Measurements from ENCODE around the gene PHF20.

The PHF20 gene

DNA sequence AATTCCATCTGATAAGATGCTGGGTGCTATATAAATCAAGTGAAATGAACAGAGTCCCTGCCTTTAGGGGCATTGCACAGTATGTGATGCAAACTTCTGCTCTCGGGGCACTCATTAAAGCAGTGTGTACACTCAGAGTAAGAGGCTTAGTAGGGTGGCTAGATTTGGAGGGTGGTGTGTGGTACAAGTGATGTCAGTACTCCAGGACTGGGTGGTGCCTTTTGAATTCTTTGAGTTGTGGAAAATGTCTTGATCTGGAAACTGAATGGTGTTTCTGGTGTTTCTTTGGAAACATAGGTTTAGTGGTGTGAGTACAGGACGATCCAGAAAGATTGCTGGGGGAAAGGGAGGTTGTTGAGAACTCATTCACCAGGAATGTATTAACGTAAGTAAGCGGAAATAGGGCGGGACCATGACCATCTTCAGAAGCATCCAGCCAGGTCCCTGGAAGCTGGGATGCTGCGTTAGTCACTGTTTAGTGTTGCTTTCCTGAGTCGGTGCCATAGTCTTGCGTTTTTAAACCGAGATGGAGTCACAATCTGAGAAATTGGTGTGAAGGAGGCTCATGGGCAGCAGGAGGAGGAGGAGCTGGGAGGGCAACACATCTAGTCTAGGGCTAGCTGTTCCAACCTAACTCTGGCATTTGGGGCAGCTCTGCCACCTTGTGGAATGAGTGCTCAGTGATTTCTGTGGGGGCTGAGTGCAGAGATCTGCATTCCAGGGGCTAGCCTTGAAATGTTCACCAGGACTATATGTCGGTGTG is 112.1 kb downstream of the PHF20 start:
- DNase-seq, result peak; percentile 100
- in situ Hi-C loops (cut with HindIII; ENCODE audit: low pct_ligation_motif_present, low sequenced_read_pairs), result loop anchor here (25.0 kb wide), 1 partner anchor 147 kb away; the partner anchor contains the start of gene RBM39
- peak overlapping the region; percentile 96 for H3K27ac ChIP-seq
- H3K36me3 ChIP-seq (replicated peaks), result no peaks in the 10 kb centered on the region
- no peaks in the 10 kb centered on the region for H3K27me3 ChIP-seq (replicated peaks)
- TF ChIP-seq, protein P1, sequence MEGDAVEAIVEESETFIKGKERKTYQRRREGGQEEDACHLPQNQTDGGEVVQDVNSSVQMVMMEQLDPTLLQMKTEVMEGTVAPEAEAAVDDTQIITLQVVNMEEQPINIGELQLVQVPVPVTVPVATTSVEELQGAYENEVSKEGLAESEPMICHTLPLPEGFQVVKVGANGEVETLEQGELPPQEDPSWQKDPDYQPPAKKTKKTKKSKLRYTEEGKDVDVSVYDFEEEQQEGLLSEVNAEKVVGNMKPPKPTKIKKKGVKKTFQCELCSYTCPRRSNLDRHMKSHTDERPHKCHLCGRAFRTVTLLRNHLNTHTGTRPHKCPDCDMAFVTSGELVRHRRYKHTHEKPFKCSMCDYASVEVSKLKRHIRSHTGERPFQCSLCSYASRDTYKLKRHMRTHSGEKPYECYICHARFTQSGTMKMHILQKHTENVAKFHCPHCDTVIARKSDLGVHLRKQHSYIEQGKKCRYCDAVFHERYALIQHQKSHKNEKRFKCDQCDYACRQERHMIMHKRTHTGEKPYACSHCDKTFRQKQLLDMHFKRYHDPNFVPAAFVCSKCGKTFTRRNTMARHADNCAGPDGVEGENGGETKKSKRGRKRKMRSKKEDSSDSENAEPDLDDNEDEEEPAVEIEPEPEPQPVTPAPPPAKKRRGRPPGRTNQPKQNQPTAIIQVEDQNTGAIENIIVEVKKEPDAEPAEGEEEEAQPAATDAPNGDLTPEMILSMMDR (IDR thresholded peaks at IDR 0.05; ENCODE audit: low read depth, low read length, missing control alignments), result peak; percentile 81
- peak overlapping the region; percentile 31 for H3K4me3 ChIP-seq (ENCODE audit: low read depth, low read length)

DNA sequence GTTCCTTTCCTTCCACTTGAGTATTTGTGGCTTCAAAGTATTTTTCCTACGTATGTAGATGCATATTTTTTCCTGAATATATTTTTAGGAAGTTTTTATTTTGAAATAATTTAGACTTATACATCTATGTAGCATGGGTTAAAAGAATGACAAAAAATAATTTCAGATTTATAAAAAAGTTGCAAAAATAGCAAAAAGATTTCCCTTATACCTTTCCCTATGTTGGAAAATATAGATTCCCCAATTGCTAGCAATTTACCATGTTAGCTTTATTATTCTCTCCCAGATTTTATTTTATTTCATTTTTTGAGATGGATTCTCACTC is 112.7 kb downstream of the PHF20 start:
- TF ChIP-seq, protein P1 (IDR thresholded peaks at IDR 0.05; ENCODE audit: low read depth, low read length, missing control alignments), result no peak
- Histone ChIP-seq H3K36me3 (replicated peaks) (no peaks in the 10 kb centered on the region), H3K27me3 (replicated peaks) (no peaks in the 10 kb centered on the region), H3K4me3 (ENCODE audit: low read depth, low read length) (peak overlapping the region; percentile 31), H3K27ac (peak overlapping the region; percentile 96)
- in situ Hi-C loops (cut with HindIII; ENCODE audit: low pct_ligation_motif_present, low sequenced_read_pairs), result loop anchor here (25.0 kb wide), 1 partner anchor 147 kb away; the partner anchor contains the start of gene RBM39
- DNase-seq, result no peak

DNA sequence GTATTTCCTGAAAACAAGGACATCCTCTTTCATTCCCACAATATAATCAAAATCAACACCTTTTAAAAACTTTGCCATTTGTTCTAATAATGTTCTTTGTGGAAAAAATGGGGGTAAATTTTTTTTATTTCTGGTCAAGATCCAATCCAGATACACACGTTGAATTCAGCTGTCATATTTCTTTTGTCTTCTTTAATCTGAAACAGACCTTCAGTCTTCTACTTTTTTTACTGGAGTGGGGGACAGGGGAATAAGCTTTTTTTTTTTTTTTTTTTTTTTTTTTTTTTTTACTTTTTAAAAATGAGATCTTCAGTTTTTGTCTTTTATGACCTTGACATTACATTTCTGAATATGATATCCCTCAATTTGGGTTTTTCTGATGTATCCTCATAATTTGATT is 113.4 kb downstream of the PHF20 start:
- TF ChIP-seq, protein P1 (IDR thresholded peaks at IDR 0.05; ENCODE audit: low read depth, low read length, missing control alignments), result no peak
- H3K27me3 ChIP-seq (replicated peaks), result no peaks in the 10 kb centered on the region
- H3K4me3 ChIP-seq (ENCODE audit: low read depth, low read length), result no peak overlapping the region
- peak overlapping the region; percentile 96 for H3K27ac ChIP-seq
- in situ Hi-C loops (cut with HindIII; ENCODE audit: low pct_ligation_motif_present, low sequenced_read_pairs), result loop anchor here (25.0 kb wide), 1 partner anchor 148 kb away; the partner anchor contains the start of gene RBM39
- H3K36me3 ChIP-seq (replicated peaks), result no peaks in the 10 kb centered on the region
- no peak for DNase-seq

DNA sequence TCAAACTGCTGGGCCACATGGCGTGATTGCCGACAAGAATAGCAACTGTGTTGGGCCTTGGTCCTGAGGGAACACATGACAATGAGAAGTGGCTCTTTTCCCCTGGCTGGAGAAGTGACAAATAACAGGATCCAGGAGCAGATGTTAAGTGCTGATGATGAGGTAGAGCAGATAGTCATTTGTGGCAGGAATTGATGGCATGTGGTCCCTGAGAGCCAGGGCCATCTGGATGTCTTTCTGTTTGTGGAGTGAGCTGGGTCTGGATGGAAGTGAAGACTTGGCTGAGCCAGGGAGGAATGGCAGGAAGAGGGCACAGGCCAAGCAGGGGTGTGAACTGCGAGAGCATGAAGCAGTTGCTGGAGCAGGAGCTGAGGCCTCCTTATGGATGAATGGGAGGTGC is 114.7 kb downstream of the PHF20 start:
- in situ Hi-C loops (cut with HindIII; ENCODE audit: low pct_ligation_motif_present, low sequenced_read_pairs), result loop anchor here (25.0 kb wide), 1 partner anchor 149 kb away; the partner anchor contains the start of gene RBM39
- TF ChIP-seq, protein P1 (IDR thresholded peaks at IDR 0.05; ENCODE audit: low read depth, low read length, missing control alignments), result no peak
- Histone ChIP-seq H3K27me3 (replicated peaks) (no peaks in the 10 kb centered on the region), H3K27ac (no peak overlapping the region), H3K36me3 (replicated peaks) (no peaks in the 10 kb centered on the region), H3K4me3 (ENCODE audit: low read depth, low read length) (no peak overlapping the region)
- DNase-seq, result no peak

DNA sequence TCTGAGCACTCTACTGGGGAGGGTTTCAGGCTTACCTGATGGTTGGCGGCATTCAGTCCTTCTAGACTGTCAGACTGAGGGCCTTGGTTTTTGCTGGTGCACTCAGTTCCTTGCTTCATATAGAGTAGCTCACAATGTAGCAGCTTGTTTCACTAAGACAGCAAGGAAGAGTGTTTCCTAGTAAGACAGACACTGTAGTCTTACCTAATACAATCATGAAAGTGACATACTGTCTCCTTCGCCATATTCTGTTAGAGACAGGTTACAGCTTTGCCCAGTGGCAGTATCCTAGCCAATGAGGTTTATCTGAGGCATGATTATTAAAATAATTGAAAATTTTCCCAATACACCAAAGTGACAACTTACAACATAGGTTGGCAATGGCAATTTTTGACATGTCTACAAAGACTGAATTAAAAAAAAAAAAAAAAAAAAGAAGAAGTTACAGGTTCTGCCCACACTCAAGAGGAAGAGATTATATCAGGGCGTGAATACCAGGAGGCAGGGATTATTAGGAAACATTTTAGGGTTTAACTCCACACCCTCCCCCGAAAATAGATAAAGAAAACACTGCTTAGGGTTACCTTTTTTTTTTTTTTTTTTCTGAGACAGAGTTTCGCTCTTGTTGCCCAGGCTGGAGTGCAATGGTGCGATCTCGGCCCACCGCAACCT is 115.7 kb downstream of the PHF20 start:
- no peak overlapping the region for H3K4me3 ChIP-seq (ENCODE audit: low read depth, low read length)
- no peak for DNase-seq
- H3K27me3 ChIP-seq (replicated peaks), result no peaks in the 10 kb centered on the region
- in situ Hi-C loops (cut with HindIII; ENCODE audit: low pct_ligation_motif_present, low sequenced_read_pairs), result loop anchor here (25.0 kb wide), 1 partner anchor 150 kb away; the partner anchor contains the start of gene RBM39
- no peaks in the 10 kb centered on the region for H3K36me3 ChIP-seq (replicated peaks)
- TF ChIP-seq, protein P1 (IDR thresholded peaks at IDR 0.05; ENCODE audit: low read depth, low read length, missing control alignments), result no peak
- H3K27ac ChIP-seq, result no peak overlapping the region

All from brain microvascular endothelial cell (primary cell).